NCI-H2107 treated with DMSO at 0.1 percent for 48 hours (cell line): ENCODE results near the gene GSG1L2.

ENCODE experiments used
- DNase-seq: peaks from one replicate; lab custom pipeline; 2025; ENCODE audit not compliant: unreplicated experiment; lab: John Stamatoyannopoulos, UW

The GSG1L2 gene

GRCh38 chr17:9825641-9826150 lies 3.8 kb upstream of the GSG1L2 start, which contains the start of gene GLP2R:
TSS of gene GLP2R (plus strand) at chr17:9825924. CDS start at chr17:9826064, 140 bp downstream.
- DNase-seq: no peak

- DNase-seq: no peak
Observed at GRCh38 chr17:9824797-9825338, 3.0 kb upstream of the GSG1L2 start.

- no peak for DNase-seq
Observed at GRCh38 chr17:9824094-9824493, 2.2 kb upstream of the GSG1L2 start.

GRCh38 chr17:9820448-9820847 lies 1.4 kb downstream of the GSG1L2 start:
- DNase-seq: no peak

GRCh38 chr17:9818760-9819159 lies 3.1 kb downstream of the GSG1L2 start:
- no peak for DNase-seq

GRCh38 chr17:9817086-9817485 lies 4.8 kb downstream of the GSG1L2 start:
- DNase-seq: no peak

GRCh38 chr17:9816472-9816871 lies 5.4 kb downstream of the GSG1L2 start:
- DNase-seq: no peak

GRCh38 chr17:9814337-9814945 lies 7.4 kb downstream of the GSG1L2 start:
- no peak for DNase-seq

- DNase-seq: no peak
Observed at GRCh38 chr17:9813166-9813565, 8.7 kb downstream of the GSG1L2 start.

GRCh38 chr17:9811537-9811936 lies 10.3 kb downstream of the GSG1L2 start:
- no peak for DNase-seq

- DNase-seq: no peak
Observed at GRCh38 chr17:9811086-9811485, 10.8 kb downstream of the GSG1L2 start.

- DNase-seq: no peak
Observed at GRCh38 chr17:9810100-9810949, 11.6 kb downstream of the GSG1L2 start.

- DNase-seq: no peak
Observed at GRCh38 chr17:9809409-9809808, 12.5 kb downstream of the GSG1L2 start.

GRCh38 chr17:9806699-9807098 lies 15.2 kb downstream of the GSG1L2 start:
- no peak for DNase-seq

GRCh38 chr17:9805769-9806168 lies 16.1 kb downstream of the GSG1L2 start:
- no peak for DNase-seq

GRCh38 chr17:9802697-9803096 lies 19.2 kb downstream of the GSG1L2 start:
- DNase-seq: no peak

- no peak for DNase-seq
Observed at GRCh38 chr17:9802294-9802693, 19.6 kb downstream of the GSG1L2 start.

GRCh38 chr17:9801505-9801904 lies 20.4 kb downstream of the GSG1L2 start:
- no peak for DNase-seq

- DNase-seq: no peak
Observed at GRCh38 chr17:9798724-9799123, 23.2 kb downstream of the GSG1L2 start.

- DNase-seq: no peak
Observed at GRCh38 chr17:9798008-9798407, 23.9 kb downstream of the GSG1L2 start.

GRCh38 chr17:9792181-9792840 lies 29.6 kb downstream of the GSG1L2 start:
- DNase-seq: no peak
